Uterus (tissue), 4 donors: ENCODE data around the gene CTRB2. TPM values are rescaled to one million over a fixed set of nuclear protein-coding genes. Genes with fewer than 3 reads are reported as not detected.
"Not testable (repeated sequence)": the region's sequence is repeated elsewhere in the genome, so short reads cannot be mapped to it uniquely, and the experiment has no call there.

Experiments used
- DNase-seq, 2 donors: peaks; one replicate each; pipeline ENCODE4 v3.0.0-alpha.2; 2019 to 2020
- H3K27ac ChIP-seq, 2 donors: fragments of 200-600 bp; sonication (generic); 1 replicate in 1 of 2; 2 replicates in 1 of 2; pipeline ENCODE4 v1.5.1; 2016 to 2018
- H3K27me3 ChIP-seq, 2 donors: fragments of 200-600 bp; sonication (generic); one replicate each; pipeline ENCODE4 v1.5.1; 2018 to 2019; ENCODE audit warnings: control low read depth in 1 of 2
- H3K36me3 ChIP-seq, 2 donors: fragments of 200-600 bp; sonication (generic); one replicate each; pipeline ENCODE4 v1.5.1; 2019; ENCODE audit warnings: control low read depth in 1 of 2
- H3K4me1 ChIP-seq, 2 donors: fragments of 200-600 bp; sonication (generic); one replicate each; pipeline ENCODE4 v1.5.1; 2018 to 2019; ENCODE audit warnings: control low read depth in 1 of 2
- H3K4me3 ChIP-seq, 2 donors: fragments of 200-600 bp; sonication (generic); 1 replicate in 1 of 2; 2 replicates in 1 of 2; pipeline ENCODE4 v1.5.1; 2018 to 2019; ENCODE audit warnings: mild to moderate bottlenecking in 1 of 2
- H3K9me3 ChIP-seq, 2 donors: fragments of 200-600 bp; sonication (generic); one replicate each; pipeline ENCODE4 v1.5.1; 2019; ENCODE audit warnings: control low read depth in 1 of 2
- POLR2A ChIP-seq, 2 donors: fragments of 450-650 bp; IDR thresholded peaks; one replicate each; pipeline ENCODE4 v1.6.1; 2016; ENCODE audit warnings: antibody characterized with exemption in 2 of 2, mild to moderate bottlenecking in 1 of 2, moderate library complexity in 1 of 2
- intact Hi-C: fragments of 100-400 bp; cut with DNase I; formaldehyde crosslinking; loops from one replicate; pipeline ENCODE4 v1.15.1; 2023; ENCODE audit warnings: low total_unique reads
- total RNA-seq, 4 donors: library from RNA; depleted of rRNA in 3 of 4; stranded (reverse); fragments of >200 nt in 3 of 4; gene quantifications; one replicate each; pipeline versions ENCODE4 v1.1.0 to v1.2.4, GENCODE V29; 2014 to 2023
- TF ChIP-seq, protein P1 (sequence below), 4 experiments: fragments of 200-600 bp in 2 of 4; fragments of 450-650 bp in 2 of 4; sonication (generic) in 2 of 4; IDR thresholded peaks; one replicate each; pipeline ENCODE4 v1.5.1; 2016 to 2019; ENCODE audit warnings: antibody characterized with exemption in 4 of 4, mild to moderate bottlenecking in 2 of 4, moderate library complexity in 1 of 4
- donor health status: DM: yes; HTN: yes; CAD: no.

CTRB2 gene
- total RNA-seq, 4 donors from 2014 or later, result not detected

DNA sequence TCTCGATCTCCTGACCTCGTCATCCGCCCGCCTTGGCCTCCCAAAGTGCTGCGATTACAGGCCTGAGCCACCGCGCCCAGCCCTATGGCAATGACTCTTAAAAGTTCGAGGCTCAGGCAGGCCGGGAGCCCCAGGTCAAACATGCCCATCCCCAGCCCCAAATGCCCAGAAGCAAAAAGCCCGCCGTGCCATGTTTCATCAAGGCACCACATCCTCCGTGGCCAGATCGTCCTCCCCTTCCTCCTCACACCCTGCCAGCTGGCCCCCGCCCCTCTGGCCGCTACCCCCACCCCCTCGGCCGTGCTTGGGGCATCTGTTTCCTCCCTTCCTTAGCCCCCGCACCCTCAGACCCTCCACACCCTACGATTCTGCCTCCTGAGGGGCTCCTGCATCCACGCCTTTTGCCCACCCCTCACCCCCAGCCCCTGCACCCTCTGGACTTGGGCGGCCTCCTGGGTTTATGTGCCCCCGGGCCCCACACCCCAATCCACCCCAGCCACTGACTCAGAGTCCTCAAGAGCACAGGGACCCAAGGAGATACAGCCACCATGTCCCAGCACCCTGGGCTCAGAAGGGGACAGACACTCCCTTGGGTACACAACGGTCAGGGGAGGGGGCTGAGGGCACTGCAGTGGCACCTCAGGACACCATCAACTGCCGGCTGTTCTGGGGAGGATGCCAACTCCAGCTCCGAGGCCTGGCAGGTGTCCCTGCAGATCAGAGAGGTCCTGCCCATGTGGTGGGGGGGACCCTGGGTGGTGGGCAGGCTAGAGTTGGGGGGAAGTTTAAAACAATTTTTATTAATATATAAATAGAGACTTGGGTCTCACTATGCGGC is 18.9 kb upstream of the CTRB2 start:
- Histone ChIP-seq H3K27ac (no peak overlapping the region), H3K9me3 (no peaks in the 10 kb centered on the region), H3K36me3 (no peaks in the 10 kb centered on the region), H3K4me3 (no peak overlapping the region), H3K4me1 (no peaks in the 10 kb centered on the region), H3K27me3 (no peaks in the 10 kb centered on the region)
- peak; percentile 17 to 22 for DNase-seq
- TF ChIP-seq POLR2A (IDR thresholded peaks at IDR 0.05), result no peak
- TF ChIP-seq, protein P1, sequence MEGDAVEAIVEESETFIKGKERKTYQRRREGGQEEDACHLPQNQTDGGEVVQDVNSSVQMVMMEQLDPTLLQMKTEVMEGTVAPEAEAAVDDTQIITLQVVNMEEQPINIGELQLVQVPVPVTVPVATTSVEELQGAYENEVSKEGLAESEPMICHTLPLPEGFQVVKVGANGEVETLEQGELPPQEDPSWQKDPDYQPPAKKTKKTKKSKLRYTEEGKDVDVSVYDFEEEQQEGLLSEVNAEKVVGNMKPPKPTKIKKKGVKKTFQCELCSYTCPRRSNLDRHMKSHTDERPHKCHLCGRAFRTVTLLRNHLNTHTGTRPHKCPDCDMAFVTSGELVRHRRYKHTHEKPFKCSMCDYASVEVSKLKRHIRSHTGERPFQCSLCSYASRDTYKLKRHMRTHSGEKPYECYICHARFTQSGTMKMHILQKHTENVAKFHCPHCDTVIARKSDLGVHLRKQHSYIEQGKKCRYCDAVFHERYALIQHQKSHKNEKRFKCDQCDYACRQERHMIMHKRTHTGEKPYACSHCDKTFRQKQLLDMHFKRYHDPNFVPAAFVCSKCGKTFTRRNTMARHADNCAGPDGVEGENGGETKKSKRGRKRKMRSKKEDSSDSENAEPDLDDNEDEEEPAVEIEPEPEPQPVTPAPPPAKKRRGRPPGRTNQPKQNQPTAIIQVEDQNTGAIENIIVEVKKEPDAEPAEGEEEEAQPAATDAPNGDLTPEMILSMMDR (IDR thresholded peaks at IDR 0.05), result no peak
- intact Hi-C loops, result no loop called here

DNA sequence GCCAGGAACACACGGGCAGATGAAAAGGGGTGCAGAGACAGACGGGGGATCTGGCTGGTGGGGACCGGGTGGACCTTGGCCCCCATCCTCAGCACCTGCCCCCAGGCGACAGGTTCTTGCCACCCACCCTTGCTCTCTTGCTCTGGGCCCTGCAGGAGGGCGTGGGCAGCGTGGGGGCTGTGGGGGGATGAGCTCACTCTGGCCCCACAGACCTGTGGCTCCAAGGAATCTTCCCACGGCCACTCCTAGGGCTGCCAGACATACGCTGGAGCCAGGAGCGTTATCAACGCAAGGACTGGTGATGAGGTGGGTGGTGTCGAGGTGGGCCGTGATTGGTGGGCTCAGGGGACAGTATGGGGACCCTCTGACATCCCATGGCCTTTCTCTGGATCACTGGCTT is 18.1 kb upstream of the CTRB2 start:
- Histone ChIP-seq H3K36me3 (no peaks in the 10 kb centered on the region), H3K4me3 (no peak overlapping the region), H3K9me3 (no peaks in the 10 kb centered on the region), H3K27ac (no peak overlapping the region), H3K4me1 (no peaks in the 10 kb centered on the region), H3K27me3 (no peaks in the 10 kb centered on the region)
- intact Hi-C loops, result no loop called here
- no peak for TF ChIP-seq POLR2A (IDR thresholded peaks at IDR 0.05)
- TF ChIP-seq, protein P1 (IDR thresholded peaks at IDR 0.05), result no peak
- peak in 1 of 2 donors; percentile 17 for DNase-seq

DNA sequence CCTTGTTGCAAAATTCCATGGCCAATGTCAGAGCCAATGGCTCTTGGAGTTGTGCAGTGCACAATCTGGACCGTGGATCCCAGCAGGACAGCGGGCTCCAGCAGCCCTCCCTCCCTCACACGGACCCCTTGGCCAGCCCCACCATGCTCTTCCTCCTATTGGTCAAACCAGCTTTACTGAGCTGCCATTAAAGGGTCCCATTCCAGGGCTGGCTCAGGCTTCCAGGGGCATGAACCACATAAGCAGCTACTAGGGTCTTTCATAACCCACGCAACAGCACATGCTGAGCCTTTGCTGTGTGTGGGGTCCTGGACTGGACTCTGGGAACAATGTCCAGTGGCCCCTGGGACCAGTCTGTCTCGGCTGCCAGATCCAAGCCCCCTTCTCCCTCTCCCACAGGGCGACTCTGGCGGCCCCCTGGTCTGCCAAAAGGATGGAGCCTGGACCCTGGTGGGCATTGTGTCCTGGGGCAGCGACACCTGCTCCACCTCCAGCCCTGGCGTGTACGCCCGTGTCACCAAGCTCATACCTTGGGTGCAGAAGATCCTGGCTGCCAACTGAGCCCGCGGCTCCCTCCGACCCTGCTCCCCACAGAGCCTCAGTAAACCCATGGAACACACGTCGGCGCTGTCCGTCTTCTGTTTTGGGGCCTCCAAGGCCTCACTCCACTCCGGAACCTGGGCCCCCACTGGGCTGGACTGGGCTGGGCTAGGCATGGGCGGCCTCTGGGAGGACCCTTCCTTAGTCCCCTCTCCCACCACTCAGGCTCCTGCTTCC is 17.5 kb upstream of the CTRB2 start:
- intact Hi-C loops, result no loop called here
- peak in 1 of 2 donors; percentile 17 for DNase-seq
- no peak for TF ChIP-seq POLR2A (IDR thresholded peaks at IDR 0.05)
- TF ChIP-seq, protein P1 (IDR thresholded peaks at IDR 0.05), result no peak
- Histone ChIP-seq H3K9me3 (no peaks in the 10 kb centered on the region), H3K4me1 (no peaks in the 10 kb centered on the region), H3K36me3 (no peaks in the 10 kb centered on the region), H3K4me3 (no peak overlapping the region), H3K27ac (no peak overlapping the region), H3K27me3 (no peaks in the 10 kb centered on the region)

DNA sequence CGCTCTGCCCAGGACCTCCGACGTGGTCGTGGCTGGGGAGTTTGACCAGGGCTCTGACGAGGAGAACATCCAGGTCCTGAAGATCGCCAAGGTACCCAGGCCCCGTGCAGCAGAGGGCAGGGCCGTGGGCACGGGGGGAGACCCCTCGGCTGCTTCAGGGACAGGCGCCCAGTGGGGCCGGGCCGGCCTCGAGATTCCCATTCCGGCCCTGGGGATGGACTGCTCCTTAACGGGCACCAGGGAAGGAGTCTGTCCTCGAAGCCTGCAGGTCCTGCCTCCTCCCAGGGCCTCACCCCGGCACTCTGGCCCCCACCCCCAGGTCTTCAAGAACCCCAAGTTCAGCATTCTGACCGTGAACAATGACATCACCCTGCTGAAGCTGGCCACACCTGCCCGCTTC is 16.2 kb upstream of the CTRB2 start:
- intact Hi-C loops, H3K4me3 ChIP-seq, DNase-seq, H3K27me3 ChIP-seq, H3K4me1 ChIP-seq, H3K27ac ChIP-seq, H3K36me3 ChIP-seq, H3K9me3 ChIP-seq: not testable (repeated sequence)

DNA sequence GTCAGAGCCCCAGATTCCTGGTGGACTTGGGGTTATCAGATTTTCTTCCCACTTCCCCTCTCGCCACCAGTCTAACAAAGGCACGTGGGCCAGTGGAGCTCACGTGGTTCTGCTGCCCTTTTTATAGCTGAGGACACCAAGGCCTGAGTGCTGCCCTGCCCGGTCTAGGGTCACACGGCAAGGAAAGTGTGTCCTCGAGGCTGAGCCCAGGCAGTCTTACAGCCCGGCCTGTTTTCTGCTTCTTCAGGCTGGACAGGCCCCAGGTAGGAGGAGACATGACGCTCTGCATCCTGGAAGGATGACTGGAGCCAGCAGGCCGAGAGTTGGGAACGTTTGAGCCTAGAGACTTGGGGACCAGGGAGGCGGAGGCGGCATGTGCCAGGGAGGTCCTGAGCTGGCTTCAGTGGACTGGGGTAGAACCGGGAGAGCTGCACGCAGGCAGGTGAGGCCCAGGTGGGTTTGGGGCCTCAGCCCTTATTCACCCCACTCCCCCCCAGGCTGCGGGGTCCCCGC is 15.4 kb upstream of the CTRB2 start:
- TF ChIP-seq, protein P1 (IDR thresholded peaks at IDR 0.05), result no peak
- no peak for TF ChIP-seq POLR2A (IDR thresholded peaks at IDR 0.05)
- Histone ChIP-seq H3K27ac (no peak overlapping the region), H3K27me3 (no peaks in the 10 kb centered on the region), H3K4me3 (no peak overlapping the region), H3K36me3 (no peaks in the 10 kb centered on the region), H3K4me1 (no peaks in the 10 kb centered on the region), H3K9me3 (no peaks in the 10 kb centered on the region)
- intact Hi-C loops, result no loop called here
- DNase-seq, result peak; percentile 22 to 49
